ENCODE data around the gene ALCAM. TPM values are rescaled to one million over a fixed set of nuclear protein-coding genes. Genes with fewer than 3 reads are reported as not detected.

Gene ALCAM
- total RNA-seq: 26.1 TPM

GRCh38 chr3:105366326-105367062, at the start of gene ALCAM:
TSS of gene ALCAM (plus strand) at chr3:105366909.
- Histone ChIP-seq H3K9me3 (no peaks in the 10 kb centered on the region), H3K4me1 (peaks cover 0 to 29% of the 10 kb centered on the region in 2 donors), H3K27me3 (no peaks in the 10 kb centered on the region), H3K27ac (peak within 1 kb of the TSS; percentile 91 to 96), H3K36me3 (no peaks in the 10 kb centered on the region), H3K4me3 (peak within 1 kb of the TSS; percentile 82 to 88)
- peak; percentile 69 to 82 (median 81) for TF ChIP-seq CTCF (IDR thresholded peaks at IDR 0.05)
- DNase-seq (ENCODE audit: low spot score in 2 of 2): peak; percentile 94 to 98
- intact Hi-C loops (cut with DNase I): loop anchor here (1.0 to 10.0 kb wide), 9 partner anchors 151 to 1241 kb away; partner anchors contain the start of gene CBLB

GRCh38 chr3:105317841-105318240, 48.9 kb upstream of the ALCAM start:
- no peak overlapping the region for H3K27ac ChIP-seq
- TF ChIP-seq CTCF (IDR thresholded peaks at IDR 0.05): no peak
- intact Hi-C loops (cut with DNase I): no loop called here

GRCh38 chr3:105322570-105323273, 44.0 kb upstream of the ALCAM start:
- H3K27ac ChIP-seq: no peak overlapping the region
- H3K9me3 ChIP-seq: no peaks in the 10 kb centered on the region
- no peaks in the 10 kb centered on the region for H3K27me3 ChIP-seq
- DNase-seq (ENCODE audit: low spot score in 2 of 2): no peak
- TF ChIP-seq CTCF (IDR thresholded peaks at IDR 0.05): no peak
- H3K4me3 ChIP-seq: no peak overlapping the region
- no peaks in the 10 kb centered on the region for H3K4me1 ChIP-seq
- intact Hi-C loops (cut with DNase I): no loop called here
- no peaks in the 10 kb centered on the region for H3K36me3 ChIP-seq

More at GRCh38 chr3:105317841-105318240, 48.9 kb upstream of the ALCAM start:
- Histone ChIP-seq H3K9me3 (no peaks in the 10 kb centered on the region), H3K27me3 (no peaks in the 10 kb centered on the region), H3K4me1 (no peaks in the 10 kb centered on the region), H3K36me3 (no peaks in the 10 kb centered on the region), H3K4me3 (no peak overlapping the region)
- no peak for DNase-seq (ENCODE audit: low spot score in 2 of 2)

GRCh38 chr3:105323274-105323599, 43.5 kb upstream of the ALCAM start:
- no peak for DNase-seq (ENCODE audit: low spot score in 2 of 2)
- intact Hi-C loops (cut with DNase I): no loop called here

GRCh38 chr3:105324951-105325350, 41.8 kb upstream of the ALCAM start:
- Histone ChIP-seq H3K36me3 (no peaks in the 10 kb centered on the region), H3K4me1 (no peaks in the 10 kb centered on the region), H3K27me3 (no peaks in the 10 kb centered on the region), H3K4me3 (no peak overlapping the region), H3K27ac (no peak overlapping the region), H3K9me3 (peaks cover 0 to 1% of the 10 kb centered on the region in 2 donors)
- intact Hi-C loops (cut with DNase I): no loop called here
- DNase-seq (ENCODE audit: low spot score in 2 of 2): no peak
- no peak for TF ChIP-seq CTCF (IDR thresholded peaks at IDR 0.05)

More at GRCh38 chr3:105323274-105323599, 43.5 kb upstream of the ALCAM start:
- Histone ChIP-seq H3K9me3 (no peaks in the 10 kb centered on the region), H3K36me3 (no peaks in the 10 kb centered on the region), H3K4me1 (no peaks in the 10 kb centered on the region), H3K27me3 (no peaks in the 10 kb centered on the region), H3K4me3 (no peak overlapping the region), H3K27ac (no peak overlapping the region)
- TF ChIP-seq CTCF (IDR thresholded peaks at IDR 0.05): no peak
